H1 (cell line): ENCODE measurements around the gene SMIM5.

Source experiments
- ASH2L ChIP-seq: fragments of 200-600, 300-600 bp; sonication (generic); IDR thresholded peaks from one replicate; pipeline ENCODE4 v1.7.1; 2017; ENCODE audit warnings: low read length
- CHD2 ChIP-seq: IDR thresholded peaks from 2 replicates; pipeline ENCODE4 v1.6.1; 2012; ENCODE audit warnings: low read length, improper control_type of control experiment
- EGR1 ChIP-seq: IDR thresholded peaks from 2 replicates; pipeline ENCODE4 v1.6.1; 2011; ENCODE audit warnings: low read depth, low read length, borderline replicate concordance
- EZH2 ChIP-seq: fragments of 200-600 bp; sonication (generic); IDR thresholded peaks from 2 replicates; pipeline ENCODE4 v1.7.1; 2012; ENCODE audit warnings: low read depth, mild to moderate bottlenecking, moderate library complexity, low read length, inconsistent platforms; ENCODE audit not compliant: severe bottlenecking
- JUND ChIP-seq: IDR thresholded peaks from 2 replicates; pipeline ENCODE4 v1.6.1; 2011; ENCODE audit warnings: mild to moderate bottlenecking, improper control_type of control experiment, low read length
- POLR2A ChIP-seq, 2 experiments: IDR thresholded peaks; 1 replicate in 1 of 2; 2 replicates in 1 of 2; pipeline ENCODE4 v1.6.1; 2011; ENCODE audit warnings: low read depth in 2 of 2, low read length in 2 of 2, mild to moderate bottlenecking in 2 of 2; ENCODE audit errors: control extremely low read depth in 1 of 2
- POLR2AphosphoS5 ChIP-seq: IDR thresholded peaks from 2 replicates; pipeline ENCODE4 v1.6.1; 2011; ENCODE audit warnings: low read depth, low read length
- RFX5 ChIP-seq: IDR thresholded peaks from 2 replicates; pipeline ENCODE4 v1.6.1; 2011; ENCODE audit warnings: low read depth, low read length, improper control_type of control experiment, borderline replicate concordance
- SIN3A ChIP-seq, 2 experiments: IDR thresholded peaks in 1 of 2; conservative IDR thresholded peaks in 1 of 2; 2 replicates each; pipeline ENCODE4 v1.6.1; 2011 to 2012; ENCODE audit warnings: low read length in 2 of 2, improper control_type of control experiment in 1 of 2, low read depth in 1 of 2, mild to moderate bottlenecking in 1 of 2
- SP2 ChIP-seq: IDR thresholded peaks from 2 replicates; pipeline ENCODE4 v1.6.1; 2012; ENCODE audit warnings: mild to moderate bottlenecking, low read length, inconsistent platforms
- TF ChIP-seq, protein P1 (sequence below): IDR thresholded peaks from 2 replicates; pipeline ENCODE4 v1.6.1; 2011; ENCODE audit warnings: low read depth, mild to moderate bottlenecking, low read length; ENCODE audit not compliant: insufficient read depth
- TF ChIP-seq, protein P2 (sequence below), 3 experiments: IDR thresholded peaks; 1 replicate in 2 of 3; 2 replicates in 1 of 3; pipeline versions ENCODE4 v1.5.1 to v1.6.1; 2011; ENCODE audit warnings: low read length in 3 of 3, mild to moderate bottlenecking in 3 of 3, inconsistent platforms in 2 of 3, low read depth in 1 of 3, moderate library complexity in 1 of 3; ENCODE audit not compliant: insufficient read depth in 1 of 3; ENCODE audit errors: control extremely low read depth in 1 of 3
- TF ChIP-seq, protein P3 (sequence below): IDR thresholded peaks from 2 replicates; pipeline ENCODE4 v1.6.1; 2012; ENCODE audit warnings: inconsistent platforms

DNA sequence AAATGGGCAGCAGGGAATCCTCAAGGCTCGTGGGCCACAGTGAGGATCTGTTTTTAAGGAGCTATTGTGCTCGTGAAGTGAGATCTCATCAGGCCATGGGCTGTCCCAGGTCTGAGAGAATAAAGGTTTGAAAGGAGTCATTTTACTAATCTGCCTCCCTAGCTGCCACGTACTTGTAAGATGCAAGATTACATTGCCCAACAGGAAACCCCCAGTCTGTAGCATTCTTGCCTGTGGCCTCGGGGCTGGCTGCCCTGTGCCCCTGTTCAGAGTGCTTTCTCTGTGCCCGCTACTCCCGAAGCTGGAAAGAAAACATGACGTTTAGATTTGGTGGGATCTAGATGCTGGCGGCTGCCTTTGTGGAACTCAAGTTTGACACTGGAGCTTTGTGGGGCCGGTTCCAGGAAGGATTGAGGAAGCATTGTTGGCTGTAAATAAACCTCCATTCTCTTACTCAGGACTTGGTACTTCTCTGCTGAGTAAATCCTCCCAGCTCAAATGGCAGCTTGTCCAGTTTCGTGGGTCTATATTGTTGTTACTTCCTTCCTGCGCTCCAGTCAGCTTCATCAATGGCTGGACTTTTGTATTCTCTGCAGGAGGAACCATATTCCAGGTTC lies 55.1 kb downstream of the SMIM5 start:
- TF ChIP-seq, protein P1, sequence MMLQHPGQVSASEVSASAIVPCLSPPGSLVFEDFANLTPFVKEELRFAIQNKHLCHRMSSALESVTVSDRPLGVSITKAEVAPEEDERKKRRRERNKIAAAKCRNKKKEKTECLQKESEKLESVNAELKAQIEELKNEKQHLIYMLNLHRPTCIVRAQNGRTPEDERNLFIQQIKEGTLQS, result no peak
- TF ChIP-seq EGR1 (no peak), POLR2A (IDR thresholded peaks at IDR 0.05; ENCODE audit: control extremely low read depth in 1 of 2, low read depth in 2 of 2, low read length in 2 of 2) (no peak), POLR2AphosphoS5 (no peak), SIN3A (conservative IDR thresholded peaks at IDR 0.05 in 1 of 2, IDR thresholded peaks at IDR 0.05 in 1 of 2; ENCODE audit: low read depth in 1 of 2, low read length in 2 of 2) (no peak), ASH2L (no peak), SP2 (no peak), RFX5 (no peak), EZH2 (no peak), JUND (no peak), CHD2 (no peak)
- TF ChIP-seq, protein P2, sequence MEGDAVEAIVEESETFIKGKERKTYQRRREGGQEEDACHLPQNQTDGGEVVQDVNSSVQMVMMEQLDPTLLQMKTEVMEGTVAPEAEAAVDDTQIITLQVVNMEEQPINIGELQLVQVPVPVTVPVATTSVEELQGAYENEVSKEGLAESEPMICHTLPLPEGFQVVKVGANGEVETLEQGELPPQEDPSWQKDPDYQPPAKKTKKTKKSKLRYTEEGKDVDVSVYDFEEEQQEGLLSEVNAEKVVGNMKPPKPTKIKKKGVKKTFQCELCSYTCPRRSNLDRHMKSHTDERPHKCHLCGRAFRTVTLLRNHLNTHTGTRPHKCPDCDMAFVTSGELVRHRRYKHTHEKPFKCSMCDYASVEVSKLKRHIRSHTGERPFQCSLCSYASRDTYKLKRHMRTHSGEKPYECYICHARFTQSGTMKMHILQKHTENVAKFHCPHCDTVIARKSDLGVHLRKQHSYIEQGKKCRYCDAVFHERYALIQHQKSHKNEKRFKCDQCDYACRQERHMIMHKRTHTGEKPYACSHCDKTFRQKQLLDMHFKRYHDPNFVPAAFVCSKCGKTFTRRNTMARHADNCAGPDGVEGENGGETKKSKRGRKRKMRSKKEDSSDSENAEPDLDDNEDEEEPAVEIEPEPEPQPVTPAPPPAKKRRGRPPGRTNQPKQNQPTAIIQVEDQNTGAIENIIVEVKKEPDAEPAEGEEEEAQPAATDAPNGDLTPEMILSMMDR (IDR thresholded peaks at IDR 0.05; ENCODE audit: control extremely low read depth in 1 of 3, insufficient read depth in 1 of 3, low read depth in 1 of 3, low read length in 3 of 3), result no peak
- TF ChIP-seq, protein P3, sequence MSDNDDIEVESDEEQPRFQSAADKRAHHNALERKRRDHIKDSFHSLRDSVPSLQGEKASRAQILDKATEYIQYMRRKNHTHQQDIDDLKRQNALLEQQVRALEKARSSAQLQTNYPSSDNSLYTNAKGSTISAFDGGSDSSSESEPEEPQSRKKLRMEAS, result no peak
